NCI-H226 (cell line): ENCODE results near the gene FOXO3.
A peak's percentile ranks its signal among the peaks of the same experiment; 100 is the strongest.
"Not testable (repeated sequence)": the region's sequence is repeated elsewhere in the genome, so short reads cannot be mapped to it uniquely, and the experiment has no call there.

ENCODE experiments used
- DNase-seq: peaks from one replicate; pipeline ENCODE4 v3.0.0-alpha.2; 2015

Gene FOXO3

GRCh38 chr6:108663494-108664064 lies 102.9 kb downstream of the FOXO3 start:
- not testable (repeated sequence) for DNase-seq

GRCh38 chr6:108665495-108666196 lies 104.9 kb downstream of the FOXO3 start:
- DNase-seq, result no peak

DNA sequence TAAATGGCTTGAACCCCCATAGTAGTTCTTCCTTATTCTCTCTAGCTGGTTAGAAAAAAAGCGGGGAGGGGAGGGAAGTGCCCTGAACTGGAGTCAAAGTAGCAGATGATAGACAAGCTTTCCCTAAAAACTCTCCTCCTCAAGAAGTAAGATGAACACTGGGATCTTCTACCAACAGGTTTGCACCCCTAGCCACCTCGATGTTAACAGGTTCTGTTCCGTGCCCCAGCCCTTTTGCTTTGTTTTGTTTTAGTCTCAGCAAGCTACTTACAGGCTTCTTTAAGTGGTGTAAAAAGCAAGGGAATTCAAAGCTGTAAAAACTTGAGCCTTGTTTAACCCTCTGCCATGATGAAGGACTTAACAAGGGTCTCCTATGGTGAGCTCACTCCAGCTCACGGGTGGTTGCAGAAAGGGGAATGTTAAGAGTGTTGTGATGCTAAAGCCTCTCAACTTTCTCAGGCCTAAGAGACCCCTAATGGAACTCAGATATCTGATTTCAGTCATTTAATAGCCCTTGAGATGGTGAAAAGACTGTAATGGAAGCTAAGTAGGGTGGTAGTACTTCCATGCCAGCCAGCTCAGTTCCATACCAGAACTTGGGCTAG lies 106.0 kb downstream of the FOXO3 start:
- no peak for DNase-seq

DNA sequence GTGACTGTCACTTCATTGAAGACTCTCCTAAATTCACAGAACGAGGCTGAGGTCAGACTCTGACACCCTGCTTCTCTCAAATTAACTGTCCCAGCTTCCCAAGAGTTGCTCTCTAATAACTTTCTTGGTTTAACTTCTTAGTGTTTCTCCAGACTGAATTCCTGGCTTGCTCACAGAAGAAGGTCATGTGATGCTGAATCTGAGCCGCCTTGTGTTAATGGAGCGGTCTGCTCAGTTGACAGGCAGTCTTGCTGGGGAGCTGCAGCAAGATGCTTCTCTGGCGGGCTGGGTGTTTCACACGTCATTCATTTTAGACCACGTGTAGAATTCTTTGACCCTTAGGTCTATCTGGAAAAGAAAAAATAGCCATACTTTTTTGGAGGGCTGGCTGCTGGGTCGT lies 107.3 kb downstream of the FOXO3 start:
- DNase-seq, result no peak

- DNase-seq, result no peak
Measured at GRCh38 chr6:108669673-108670072, 109.0 kb downstream of the FOXO3 start.

- DNase-seq, result no peak
Measured at GRCh38 chr6:108671175-108671574, 110.5 kb downstream of the FOXO3 start.

GRCh38 chr6:108671790-108672189 lies 111.1 kb downstream of the FOXO3 start:
- DNase-seq, result no peak

GRCh38 chr6:108672641-108673040 lies 111.9 kb downstream of the FOXO3 start:
- no peak for DNase-seq

- no peak for DNase-seq
Measured at GRCh38 chr6:108673153-108673552, 112.4 kb downstream of the FOXO3 start.

DNA sequence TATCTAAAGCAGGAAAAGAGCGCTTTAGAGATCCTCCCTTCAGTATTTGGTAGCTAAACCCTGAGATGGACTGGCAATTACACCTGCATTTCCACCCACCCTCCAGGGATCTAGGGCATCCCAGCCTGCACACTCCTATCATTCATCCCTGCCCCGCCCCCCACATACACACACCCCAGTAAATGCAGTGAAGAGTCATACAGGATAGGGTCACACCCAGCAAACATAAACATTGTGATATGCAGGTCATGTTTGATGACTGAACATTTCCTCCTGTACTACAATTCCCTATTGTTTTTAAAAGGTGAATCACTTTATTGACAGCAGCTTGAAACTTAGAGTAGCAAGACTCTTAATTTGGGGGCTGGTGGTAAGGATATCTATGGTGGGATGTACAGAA lies 112.9 kb downstream of the FOXO3 start:
- no peak for DNase-seq

- DNase-seq, result no peak
Measured at GRCh38 chr6:108675226-108676200, 114.8 kb downstream of the FOXO3 start.

GRCh38 chr6:108676555-108676954 lies 115.8 kb downstream of the FOXO3 start:
- no peak for DNase-seq

DNA sequence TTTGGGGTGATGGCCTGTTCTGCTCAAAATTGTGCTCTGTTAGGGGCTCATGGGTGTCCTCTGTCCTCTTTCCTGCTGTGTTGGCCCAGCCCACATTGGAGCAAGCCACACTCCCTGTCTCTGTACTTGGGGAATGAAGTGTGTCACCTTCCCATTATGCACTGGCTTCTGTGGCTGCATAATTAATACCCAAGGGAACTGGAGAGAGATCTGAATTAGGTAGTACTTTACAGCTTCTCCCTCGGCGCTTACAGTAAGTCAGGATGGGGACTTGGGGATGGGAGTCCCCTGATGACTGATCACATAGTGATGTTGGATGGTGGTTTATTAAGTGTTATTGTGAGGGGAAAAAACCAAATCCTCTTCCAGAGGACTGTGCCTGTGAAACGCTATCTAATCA lies 116.6 kb downstream of the FOXO3 start:
- DNase-seq, result no peak

GRCh38 chr6:108677894-108678293 lies 117.2 kb downstream of the FOXO3 start:
- no peak for DNase-seq

DNA sequence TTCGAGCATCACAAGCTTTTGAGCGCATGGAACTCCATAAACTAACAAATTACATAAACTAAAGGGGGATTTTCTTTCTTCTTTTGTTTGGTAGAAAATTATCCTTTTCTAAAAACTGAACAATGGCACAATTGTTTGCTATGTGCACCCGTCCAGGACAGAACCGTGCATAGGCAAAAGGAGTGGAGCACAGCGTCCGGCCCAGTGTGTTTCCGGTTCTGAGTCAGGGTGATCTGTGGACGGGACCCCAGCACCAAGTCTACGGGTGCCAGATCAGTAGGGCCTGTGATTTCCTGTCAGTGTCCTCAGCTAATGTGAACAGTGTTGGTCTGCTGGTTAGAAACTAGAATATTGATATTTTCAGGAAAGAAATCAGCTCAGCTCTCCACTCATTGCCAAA lies 119.6 kb downstream of the FOXO3 start:
- not testable (repeated sequence) for DNase-seq

- not testable (repeated sequence) for DNase-seq
Measured at GRCh38 chr6:108681721-108682120, 121.0 kb downstream of the FOXO3 start.

DNA sequence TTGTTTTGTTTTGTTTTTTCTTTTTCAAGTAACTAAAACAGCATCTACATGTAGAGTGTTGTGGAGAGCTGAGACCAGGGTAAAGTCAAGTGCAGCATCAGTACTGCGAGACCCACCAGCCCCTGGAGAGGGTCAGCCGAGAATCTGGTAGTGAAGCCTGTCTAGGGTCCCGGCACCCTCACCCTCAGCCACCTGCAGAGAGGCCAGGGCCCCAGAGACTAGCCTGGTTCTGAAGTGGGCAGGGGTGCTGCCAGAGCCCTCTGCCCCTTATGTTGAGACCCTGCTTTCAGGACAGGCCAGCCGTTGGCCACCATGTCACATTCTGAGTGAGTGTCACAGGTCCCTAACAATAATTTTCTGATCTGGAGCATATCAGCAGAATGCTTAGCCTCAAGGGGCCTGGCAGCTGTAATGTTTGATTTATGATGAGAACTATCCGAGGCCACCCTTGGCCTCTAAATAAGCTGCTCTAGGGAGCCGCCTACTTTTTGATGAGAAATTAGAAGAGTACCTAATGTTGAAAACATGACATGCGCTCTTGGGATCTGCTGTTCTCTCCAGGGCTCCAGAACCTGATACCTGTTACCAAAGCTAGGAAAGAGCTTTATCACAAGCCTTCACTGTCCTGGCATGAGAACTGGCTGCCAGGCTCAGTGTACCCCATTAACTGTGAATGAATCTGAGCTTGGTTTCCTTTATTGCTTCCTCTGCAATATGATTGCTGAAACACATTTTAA lies 121.8 kb downstream of the FOXO3 start:
- DNase-seq, result not testable (repeated sequence)

- not testable (repeated sequence) for DNase-seq
Measured at GRCh38 chr6:108683976-108684375, 123.3 kb downstream of the FOXO3 start.

GRCh38 chr6:108684771-108685329 lies 124.1 kb downstream of the FOXO3 start:
- DNase-seq, result peak; percentile 44

DNA sequence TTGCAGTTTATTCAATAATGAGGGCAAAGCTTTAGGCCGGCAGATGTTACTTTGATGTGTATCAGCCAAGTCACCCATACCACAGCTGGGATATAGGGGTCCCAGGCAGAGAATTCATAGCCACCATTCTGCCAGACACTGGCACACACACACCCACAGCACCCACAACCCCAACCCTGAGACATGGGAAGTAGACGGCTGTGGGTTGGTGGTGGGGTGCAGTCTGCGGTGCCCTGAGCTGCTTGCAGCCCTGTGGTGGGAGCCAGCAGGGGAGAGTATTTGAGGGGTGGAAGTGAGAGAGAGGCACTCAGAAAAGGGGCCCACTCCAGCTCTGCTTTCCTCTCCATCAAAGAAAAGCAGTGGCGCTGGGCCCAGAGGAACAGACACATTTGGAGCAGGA lies 125.3 kb downstream of the FOXO3 start:
- DNase-seq, result no peak

DNA sequence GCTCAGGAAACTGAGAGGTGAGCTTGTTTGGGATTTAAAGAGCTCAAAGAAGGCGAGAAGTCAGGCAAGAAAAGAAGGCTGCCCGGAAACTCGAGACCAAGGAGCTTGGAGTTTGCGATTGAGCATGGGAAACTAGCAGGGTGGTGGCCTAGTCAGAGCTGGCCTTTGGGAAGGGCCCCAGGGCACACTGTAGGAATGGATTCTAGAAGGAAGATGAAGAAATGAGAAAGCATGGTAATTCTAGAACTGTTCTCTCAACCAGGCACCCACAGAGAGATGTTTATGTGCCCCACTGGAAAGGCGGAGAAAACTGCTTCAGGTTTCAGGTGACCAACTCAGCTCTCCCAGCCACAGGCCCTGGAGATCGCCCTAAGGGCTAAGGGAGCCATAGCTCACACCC lies 126.2 kb downstream of the FOXO3 start:
- no peak for DNase-seq

- no peak for DNase-seq
Measured at GRCh38 chr6:108687921-108688320, 127.2 kb downstream of the FOXO3 start.
